WTC11 (cell line): ENCODE measurements around the gene CYLD. TPM values are rescaled to one million over a fixed set of nuclear protein-coding genes. Genes with fewer than 3 reads are reported as not detected.

Experiments used
- ATAC-seq: fragments of 200-7000 bp; cut with Tn5 transposase; 2 replicates; pipeline ENCODE4 v1.10.0; 2021; ENCODE audit warnings: mild to moderate bottlenecking, moderate library complexity
- CTCF ChIA-PET: fragments of 300-600 bp; sonication (Branson Sonifier 250); formaldehyde crosslinking; loops from one replicate; lab custom pipeline; 2021; ENCODE audit warnings: antibody characterized with exemption; lab: Charles Lee
- POLR2A ChIA-PET: fragments of 350-600 bp; sonication (Branson Sonifier 250); formaldehyde crosslinking; loops from one replicate; lab custom pipeline; 2021; ENCODE audit warnings: antibody characterized with exemption; lab: Charles Lee
- DNase-seq: peaks from one replicate; pipeline ENCODE4 v3.0.0; 2021; ENCODE audit warnings: low spot score
- H3K27ac Mint-ChIP-seq: 2 replicates; pipeline ENCODE4 v1.8.0; 2021; ENCODE audit warnings: mixed read lengths
- H3K27me3 Mint-ChIP-seq: 2 replicates; pipeline ENCODE4 v1.8.0; 2021; ENCODE audit warnings: low read depth, mild to moderate bottlenecking, moderate library complexity, mixed read lengths
- H3K36me3 Mint-ChIP-seq: 2 replicates; pipeline ENCODE4 v1.8.0; 2021; ENCODE audit warnings: mixed read lengths
- H3K4me1 Mint-ChIP-seq: 2 replicates; pipeline ENCODE4 v1.8.0; 2022; ENCODE audit warnings: mixed read lengths
- H3K4me3 Mint-ChIP-seq: 2 replicates; pipeline ENCODE4 v1.8.0; 2021; ENCODE audit warnings: mild to moderate bottlenecking, moderate library complexity, mixed read lengths
- H3K9me3 Mint-ChIP-seq: 2 replicates; pipeline ENCODE4 v1.8.0; 2021; ENCODE audit warnings: mixed read lengths
- AR ChIP-seq: fragments of 250-450 bp; sonication (Bioruptor Pico); IDR thresholded peaks from 2 replicates; pipeline ENCODE4 v1.9.0; 2021; ENCODE audit warnings: mild to moderate bottlenecking
- CREM ChIP-seq: sonication (generic); formaldehyde crosslinking; IDR thresholded peaks from 2 replicates; pipeline ENCODE4 v1.8.1; 2022; ENCODE audit warnings: mild to moderate bottlenecking, missing genetic modification reagents, moderate library complexity
- E2F1 ChIP-seq: sonication (generic); formaldehyde crosslinking; IDR thresholded peaks from 2 replicates; pipeline ENCODE4 v1.8.0; 2022; ENCODE audit warnings: mild to moderate bottlenecking, missing genetic modification reagents
- FOXP1 ChIP-seq: sonication (generic); formaldehyde crosslinking; IDR thresholded peaks from 2 replicates; pipeline ENCODE4 v1.8.0; 2022; ENCODE audit warnings: missing genetic modification reagents, mild to moderate bottlenecking, moderate library complexity, borderline replicate concordance
- GTF2I ChIP-seq: fragments of 250-450 bp; sonication (Bioruptor Pico); conservative IDR thresholded peaks from 2 replicates; pipeline ENCODE4 v1.4.0; 2021; ENCODE audit warnings: mild to moderate bottlenecking
- MXD4 ChIP-seq: fragments of 250-450 bp; sonication (Bioruptor Pico); IDR thresholded peaks from 2 replicates; pipeline ENCODE4 v1.8.0; 2021; ENCODE audit warnings: mild to moderate bottlenecking, moderate library complexity, borderline replicate concordance
- MYBL2 ChIP-seq: sonication (generic); formaldehyde crosslinking; IDR thresholded peaks from 2 replicates; pipeline ENCODE4 v1.8.1; 2023; ENCODE audit warnings: mild to moderate bottlenecking, moderate library complexity, missing genetic modification reagents
- NFE2L1 ChIP-seq: sonication (generic); formaldehyde crosslinking; IDR thresholded peaks from 2 replicates; pipeline ENCODE4 v1.8.1; 2023; ENCODE audit warnings: missing genetic modification reagents
- PREB ChIP-seq: sonication (generic); formaldehyde crosslinking; IDR thresholded peaks from 2 replicates; pipeline ENCODE4 v1.8.1; 2022; ENCODE audit warnings: mild to moderate bottlenecking, missing genetic modification reagents, moderate library complexity, borderline replicate concordance
- SP1 ChIP-seq: sonication (generic); formaldehyde crosslinking; conservative IDR thresholded peaks from 2 replicates; pipeline ENCODE4 v1.8.1; 2022; ENCODE audit warnings: missing genetic modification reagents
- TCF7 ChIP-seq: sonication (generic); formaldehyde crosslinking; IDR thresholded peaks from 2 replicates; pipeline ENCODE4 v1.8.0; 2022; ENCODE audit warnings: mild to moderate bottlenecking, low read depth, missing genetic modification reagents, moderate library complexity
- TP53 ChIP-seq: sonication (generic); formaldehyde crosslinking; IDR thresholded peaks from 2 replicates; pipeline ENCODE4 v1.8.1; 2023; ENCODE audit warnings: mild to moderate bottlenecking, missing genetic modification reagents
- ZBTB43 ChIP-seq: sonication (generic); formaldehyde crosslinking; IDR thresholded peaks from 2 replicates; pipeline ENCODE4 v1.8.1; 2023; ENCODE audit warnings: mild to moderate bottlenecking, missing genetic modification reagents
- ZNF396 ChIP-seq: fragments of 250-450 bp; sonication (Bioruptor Pico); IDR thresholded peaks from 2 replicates; pipeline ENCODE4 v1.8.0; 2021; ENCODE audit warnings: mild to moderate bottlenecking, moderate library complexity, borderline replicate concordance
- total RNA-seq: library from RNA; stranded (reverse); gene quantifications from 3 replicates; pipeline ENCODE4 v1.2.3, GENCODE V29; 2021
- TF ChIP-seq, protein P1 (sequence below): sonication (generic); formaldehyde crosslinking; IDR thresholded peaks from 2 replicates; pipeline ENCODE4 v1.8.1; 2022; ENCODE audit warnings: low read depth, missing genetic modification reagents, borderline replicate concordance
- TF ChIP-seq, protein P2 (sequence below): sonication (generic); formaldehyde crosslinking; IDR thresholded peaks from 2 replicates; pipeline ENCODE4 v1.8.0; 2022; ENCODE audit warnings: mild to moderate bottlenecking, missing genetic modification reagents

The CYLD gene
- total RNA-seq, 1 experiment from 2014 or later: 10.8 TPM

- TF ChIP-seq, protein P1, sequence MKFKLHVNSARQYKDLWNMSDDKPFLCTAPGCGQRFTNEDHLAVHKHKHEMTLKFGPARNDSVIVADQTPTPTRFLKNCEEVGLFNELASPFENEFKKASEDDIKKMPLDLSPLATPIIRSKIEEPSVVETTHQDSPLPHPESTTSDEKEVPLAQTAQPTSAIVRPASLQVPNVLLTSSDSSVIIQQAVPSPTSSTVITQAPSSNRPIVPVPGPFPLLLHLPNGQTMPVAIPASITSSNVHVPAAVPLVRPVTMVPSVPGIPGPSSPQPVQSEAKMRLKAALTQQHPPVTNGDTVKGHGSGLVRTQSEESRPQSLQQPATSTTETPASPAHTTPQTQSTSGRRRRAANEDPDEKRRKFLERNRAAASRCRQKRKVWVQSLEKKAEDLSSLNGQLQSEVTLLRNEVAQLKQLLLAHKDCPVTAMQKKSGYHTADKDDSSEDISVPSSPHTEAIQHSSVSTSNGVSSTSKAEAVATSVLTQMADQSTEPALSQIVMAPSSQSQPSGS (CRISPR knock-in tag): no peak
- no peak for TF ChIP-seq CREM (CRISPR knock-in tag)
- TF ChIP-seq, all 79 proteins: peak for 0
These were observed 89.9 kb downstream of the CYLD start (continued) for GRCh38 chr16:50831751-50832150.

GRCh38 chr16:50833929-50834328 lies 92.0 kb downstream of the CYLD start:
- ATAC-seq: no peak
- POLR2A ChIA-PET: no interaction called here
- peaks cover 5% of the 10 kb centered on the region for H3K36me3 Mint-ChIP-seq
- H3K27me3 Mint-ChIP-seq: no peaks in the 10 kb centered on the region
- CTCF ChIA-PET: interaction anchor here (3.2 kb wide), 1 partner anchor 28 kb away, joined by 17 read pairs; no protein-coding TSS in a partner anchor
- TF ChIP-seq NFE2L1 (CRISPR knock-in tag) (no peak), MYBL2 (no peak), FOXP1 (no peak), E2F1 (CRISPR knock-in tag) (no peak), MXD4 (CRISPR knock-in tag) (no peak), ZBTB43 (CRISPR knock-in tag) (no peak), PREB (CRISPR knock-in tag) (no peak), TCF7 (CRISPR knock-in tag) (no peak), GTF2I (CRISPR knock-in tag) (no peak), ZNF396 (CRISPR knock-in tag) (no peak), TP53 (CRISPR knock-in tag) (no peak)
- TF ChIP-seq, protein P2, sequence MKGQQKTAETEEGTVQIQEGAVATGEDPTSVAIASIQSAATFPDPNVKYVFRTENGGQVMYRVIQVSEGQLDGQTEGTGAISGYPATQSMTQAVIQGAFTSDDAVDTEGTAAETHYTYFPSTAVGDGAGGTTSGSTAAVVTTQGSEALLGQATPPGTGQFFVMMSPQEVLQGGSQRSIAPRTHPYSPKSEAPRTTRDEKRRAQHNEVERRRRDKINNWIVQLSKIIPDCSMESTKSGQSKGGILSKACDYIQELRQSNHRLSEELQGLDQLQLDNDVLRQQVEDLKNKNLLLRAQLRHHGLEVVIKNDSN (CRISPR knock-in tag): no peak
- H3K4me3 Mint-ChIP-seq: no peak overlapping the region
- H3K27ac Mint-ChIP-seq: no peak overlapping the region
- peaks cover 21% of the 10 kb centered on the region for H3K9me3 Mint-ChIP-seq
- no peak for DNase-seq
- 0 out of 2 replicates have a peak, but pooled peaks cover 3% of the 10 kb centered on the region for H3K4me1 Mint-ChIP-seq

DNA sequence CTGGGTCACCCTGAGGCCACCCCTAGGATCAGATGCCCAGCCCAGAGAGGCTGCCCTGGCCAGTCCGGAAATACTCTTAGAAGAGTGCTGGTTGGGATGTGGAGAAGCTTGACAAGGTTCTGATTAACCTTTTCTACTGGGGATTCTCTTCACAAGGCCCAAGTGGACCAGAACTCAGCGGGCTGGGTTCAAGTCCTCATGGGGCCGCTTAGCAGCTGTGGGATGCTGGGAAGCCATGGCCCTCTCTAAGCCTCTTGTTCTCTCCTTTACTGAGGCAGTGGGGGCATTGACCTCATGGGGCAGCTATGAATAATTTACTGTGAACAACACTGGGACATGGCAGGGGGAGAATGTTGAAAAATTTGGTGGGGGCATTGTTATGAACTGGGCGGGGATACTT lies 92.8 kb downstream of the CYLD start:
- Mint-ChIP-seq H3K36me3 (peaks cover 5% of the 10 kb centered on the region), H3K4me3 (no peak overlapping the region), H3K27ac (no peak overlapping the region), H3K9me3 (peaks cover 17% of the 10 kb centered on the region), H3K4me1 (peaks cover 3% of the 10 kb centered on the region; the same call in 1 of the 2 replicates), H3K27me3 (no peaks in the 10 kb centered on the region)
- DNase-seq (no peak), ATAC-seq (no peak)
- TF ChIP-seq GTF2I (CRISPR knock-in tag): no peak
- TF ChIP-seq SP1 (CRISPR knock-in tag): no peak
- no peak for TF ChIP-seq AR (CRISPR knock-in tag)
- POLR2A ChIA-PET: interaction anchor here (0.7 kb wide), 1 partner anchor 29 kb away, joined by 3 read pairs; no protein-coding TSS in a partner anchor
- CTCF ChIA-PET: interaction anchor here (2.2 to 3.2 kb wide), 2 partner anchors 12 to 28 kb away, joined by 7 to 17 read pairs; no protein-coding TSS in a partner anchor
